Measurements from ENCODE around the gene PRELID2.
A peak's percentile ranks its signal among the peaks of the same experiment; 100 is the strongest.

The PRELID2 gene

GRCh38 chr5:145856285-145856818 is 21.2 kb upstream of the PRELID2 start:
- Histone ChIP-seq H3K9ac (ENCODE audit: low read length) (no peak overlapping the region), H3K27ac (ENCODE audit: low read depth, low read length) (peak overlapping the region; percentile 56), H3K9me3 (ENCODE audit: low read length) (no peaks in the 10 kb centered on the region), H3K36me3 (ENCODE audit: insufficient read depth, low read length) (no peaks in the 10 kb centered on the region), H3K27me3 (ENCODE audit: control insufficient read depth in 1 of 2, insufficient read depth in 2 of 2, low read length in 2 of 2) (no peaks in the 10 kb centered on the region), H3K4me3 (ENCODE audit: low read depth in 1 of 2, low read length in 2 of 2) (peak overlapping the region; percentile 51 to 70), H3K4me1 (ENCODE audit: insufficient read depth, low read length) (peaks cover 5% of the 10 kb centered on the region)

- no peaks in the 10 kb centered on the region for H3K36me3 ChIP-seq (ENCODE audit: insufficient read depth, low read length)
- H3K27me3 ChIP-seq (ENCODE audit: control insufficient read depth in 1 of 2, insufficient read depth in 2 of 2, low read length in 2 of 2) = no peaks in the 10 kb centered on the region
- no peaks in the 10 kb centered on the region for H3K9me3 ChIP-seq (ENCODE audit: low read length)
- peak overlapping the region; percentile 51 to 70 for H3K4me3 ChIP-seq (ENCODE audit: low read depth in 1 of 2, low read length in 2 of 2)
- peak overlapping the region; percentile 56 for H3K27ac ChIP-seq (ENCODE audit: low read depth, low read length)
- no peak overlapping the region for H3K9ac ChIP-seq (ENCODE audit: low read length)
- peaks cover 5% of the 10 kb centered on the region for H3K4me1 ChIP-seq (ENCODE audit: insufficient read depth, low read length)
Observed at GRCh38 chr5:145855763-145856267, 20.7 kb upstream of the PRELID2 start.

GRCh38 chr5:145854651-145855258 is 19.6 kb upstream of the PRELID2 start:
- no peaks in the 10 kb centered on the region for H3K9me3 ChIP-seq (ENCODE audit: low read length)
- no peaks in the 10 kb centered on the region for H3K36me3 ChIP-seq (ENCODE audit: insufficient read depth, low read length)
- H3K27me3 ChIP-seq (ENCODE audit: control insufficient read depth in 1 of 2, insufficient read depth in 2 of 2, low read length in 2 of 2) = no peaks in the 10 kb centered on the region
- no peak overlapping the region for H3K27ac ChIP-seq (ENCODE audit: low read depth, low read length)
- H3K4me1 ChIP-seq (ENCODE audit: insufficient read depth, low read length) = peaks cover 5% of the 10 kb centered on the region
- H3K9ac ChIP-seq (ENCODE audit: low read length) = no peak overlapping the region
- no peak overlapping the region for H3K4me3 ChIP-seq (ENCODE audit: low read depth in 1 of 2, low read length in 2 of 2)

- H3K9me3 ChIP-seq (ENCODE audit: low read length) = no peaks in the 10 kb centered on the region
- no peak overlapping the region for H3K4me3 ChIP-seq (ENCODE audit: low read depth in 1 of 2, low read length in 2 of 2)
- no peak overlapping the region for H3K27ac ChIP-seq (ENCODE audit: low read depth, low read length)
- H3K36me3 ChIP-seq (ENCODE audit: insufficient read depth, low read length) = no peaks in the 10 kb centered on the region
- H3K27me3 ChIP-seq (ENCODE audit: control insufficient read depth in 1 of 2, insufficient read depth in 2 of 2, low read length in 2 of 2) = no peaks in the 10 kb centered on the region
- H3K9ac ChIP-seq (ENCODE audit: low read length) = no peak overlapping the region
- peaks cover 5% of the 10 kb centered on the region for H3K4me1 ChIP-seq (ENCODE audit: insufficient read depth, low read length)
Observed at GRCh38 chr5:145853781-145854376, 18.7 kb upstream of the PRELID2 start.

- no peak overlapping the region for H3K4me3 ChIP-seq (ENCODE audit: low read depth in 1 of 2, low read length in 2 of 2)
- H3K36me3 ChIP-seq (ENCODE audit: insufficient read depth, low read length) = no peaks in the 10 kb centered on the region
- H3K9me3 ChIP-seq (ENCODE audit: low read length) = no peaks in the 10 kb centered on the region
- H3K4me1 ChIP-seq (ENCODE audit: insufficient read depth, low read length) = peaks cover 5% of the 10 kb centered on the region
- H3K9ac ChIP-seq (ENCODE audit: low read length) = no peak overlapping the region
- no peaks in the 10 kb centered on the region for H3K27me3 ChIP-seq (ENCODE audit: control insufficient read depth in 1 of 2, insufficient read depth in 2 of 2, low read length in 2 of 2)
- no peak overlapping the region for H3K27ac ChIP-seq (ENCODE audit: low read depth, low read length)
Observed at GRCh38 chr5:145852990-145853389, 17.8 kb upstream of the PRELID2 start.

DNA sequence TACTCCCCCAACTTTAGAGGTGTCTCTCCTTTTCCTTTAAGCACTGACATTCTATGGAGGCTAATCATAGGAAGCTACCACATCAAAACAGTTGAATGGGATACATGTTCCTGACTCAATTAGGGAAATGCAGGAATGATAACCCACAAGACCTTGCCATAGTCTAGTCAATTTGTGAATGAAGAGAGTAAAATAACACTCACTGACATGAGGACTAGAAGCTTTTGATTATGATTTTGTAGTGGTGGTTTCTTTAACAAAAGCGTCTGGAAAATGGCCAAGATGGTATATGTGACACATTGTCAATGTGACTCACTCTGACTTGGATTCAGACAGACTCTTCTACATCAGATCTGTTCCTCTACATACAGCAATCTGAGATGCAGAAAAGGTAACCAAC is 13.7 kb upstream of the PRELID2 start:
- Histone ChIP-seq H3K36me3 (ENCODE audit: insufficient read depth, low read length) (no peaks in the 10 kb centered on the region), H3K9me3 (ENCODE audit: low read length) (no peaks in the 10 kb centered on the region), H3K27me3 (ENCODE audit: control insufficient read depth in 1 of 2, insufficient read depth in 2 of 2, low read length in 2 of 2) (no peaks in the 10 kb centered on the region), H3K4me1 (ENCODE audit: insufficient read depth, low read length) (no peaks in the 10 kb centered on the region), H3K27ac (ENCODE audit: low read depth, low read length) (no peak overlapping the region), H3K9ac (ENCODE audit: low read length) (no peak overlapping the region), H3K4me3 (ENCODE audit: low read depth in 1 of 2, low read length in 2 of 2) (no peak overlapping the region)

GRCh38 chr5:145847499-145848497 is 12.7 kb upstream of the PRELID2 start:
- Histone ChIP-seq H3K9ac (ENCODE audit: low read length) (no peak overlapping the region), H3K4me3 (ENCODE audit: low read depth in 1 of 2, low read length in 2 of 2) (no peak overlapping the region), H3K27ac (ENCODE audit: low read depth, low read length) (no peak overlapping the region), H3K9me3 (ENCODE audit: low read length) (no peaks in the 10 kb centered on the region), H3K27me3 (ENCODE audit: control insufficient read depth in 1 of 2, insufficient read depth in 2 of 2, low read length in 2 of 2) (no peaks in the 10 kb centered on the region), H3K4me1 (ENCODE audit: insufficient read depth, low read length) (no peaks in the 10 kb centered on the region), H3K36me3 (ENCODE audit: insufficient read depth, low read length) (no peaks in the 10 kb centered on the region)

GRCh38 chr5:145846081-145846480 is 10.9 kb upstream of the PRELID2 start:
- Histone ChIP-seq H3K36me3 (ENCODE audit: insufficient read depth, low read length) (no peaks in the 10 kb centered on the region), H3K9ac (ENCODE audit: low read length) (no peak overlapping the region), H3K27me3 (ENCODE audit: control insufficient read depth in 1 of 2, insufficient read depth in 2 of 2, low read length in 2 of 2) (no peaks in the 10 kb centered on the region), H3K9me3 (ENCODE audit: low read length) (no peaks in the 10 kb centered on the region), H3K4me1 (ENCODE audit: insufficient read depth, low read length) (no peaks in the 10 kb centered on the region), H3K27ac (ENCODE audit: low read depth, low read length) (no peak overlapping the region), H3K4me3 (ENCODE audit: low read depth in 1 of 2, low read length in 2 of 2) (no peak overlapping the region)

DNA sequence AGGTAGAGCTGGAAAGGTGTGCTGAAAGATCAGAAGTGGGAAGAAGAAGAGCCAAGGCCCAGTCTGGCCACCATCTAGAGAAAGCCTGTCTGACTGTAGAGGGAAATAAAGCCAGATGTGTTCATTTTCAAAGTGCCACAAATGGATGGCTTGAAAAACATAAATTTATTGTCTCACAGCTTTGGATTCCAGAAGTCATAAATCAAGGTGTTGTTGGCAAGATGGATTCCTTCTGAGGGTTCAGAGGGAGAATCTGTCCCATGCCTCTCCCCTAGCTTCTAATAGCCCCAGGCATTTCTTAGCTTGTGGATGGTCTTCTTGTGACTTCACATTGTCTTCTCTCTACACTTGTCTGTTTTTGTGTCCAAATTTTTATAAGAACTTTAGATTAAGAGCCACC is 6.2 kb upstream of the PRELID2 start:
- Histone ChIP-seq H3K9me3 (ENCODE audit: low read length) (no peaks in the 10 kb centered on the region), H3K9ac (ENCODE audit: low read length) (no peak overlapping the region), H3K27ac (ENCODE audit: low read depth, low read length) (no peak overlapping the region), H3K36me3 (ENCODE audit: insufficient read depth, low read length) (no peaks in the 10 kb centered on the region), H3K4me1 (ENCODE audit: insufficient read depth, low read length) (no peaks in the 10 kb centered on the region), H3K4me3 (ENCODE audit: low read depth in 1 of 2, low read length in 2 of 2) (no peak overlapping the region), H3K27me3 (ENCODE audit: control insufficient read depth in 1 of 2, insufficient read depth in 2 of 2, low read length in 2 of 2) (no peaks in the 10 kb centered on the region)

GRCh38 chr5:145840458-145841132 is 5.5 kb upstream of the PRELID2 start:
- no peak overlapping the region for H3K27ac ChIP-seq (ENCODE audit: low read depth, low read length)
- no peak overlapping the region for H3K9ac ChIP-seq (ENCODE audit: low read length)
- H3K36me3 ChIP-seq (ENCODE audit: insufficient read depth, low read length) = no peaks in the 10 kb centered on the region

GRCh38 chr5:145838276-145838675 is 3.1 kb upstream of the PRELID2 start:
- H3K4me3 ChIP-seq (ENCODE audit: low read depth in 1 of 2, low read length in 2 of 2) = no peak overlapping the region
- no peaks in the 10 kb centered on the region for H3K36me3 ChIP-seq (ENCODE audit: insufficient read depth, low read length)
- H3K9me3 ChIP-seq (ENCODE audit: low read length) = no peaks in the 10 kb centered on the region
- peaks cover 7% of the 10 kb centered on the region for H3K4me1 ChIP-seq (ENCODE audit: insufficient read depth, low read length)
- H3K27me3 ChIP-seq (ENCODE audit: control insufficient read depth in 1 of 2, insufficient read depth in 2 of 2, low read length in 2 of 2) = no peaks in the 10 kb centered on the region
- no peak overlapping the region for H3K9ac ChIP-seq (ENCODE audit: low read length)
- H3K27ac ChIP-seq (ENCODE audit: low read depth, low read length) = no peak overlapping the region

More at GRCh38 chr5:145840458-145841132, 5.5 kb upstream of the PRELID2 start:
- H3K9me3 ChIP-seq (ENCODE audit: low read length) = no peaks in the 10 kb centered on the region
- no peaks in the 10 kb centered on the region for H3K27me3 ChIP-seq (ENCODE audit: control insufficient read depth in 1 of 2, insufficient read depth in 2 of 2, low read length in 2 of 2)
- H3K4me1 ChIP-seq (ENCODE audit: insufficient read depth, low read length) = peaks cover 6% of the 10 kb centered on the region
- no peak overlapping the region for H3K4me3 ChIP-seq (ENCODE audit: low read depth in 1 of 2, low read length in 2 of 2)

Measured in muscle layer of colon (tissue), 2 donors.